ENCODE results near the gene GCC2.

GRCh38 chr2:108423502-108424251 lies 25.3 kb upstream of the GCC2 start:
- TF ChIP-seq CTCF (IDR thresholded peaks at IDR 0.05) (no peak), POLR2A (IDR thresholded peaks at IDR 0.05) (no peak)
